Measurements from ENCODE around the gene AOPEP.
A peak's percentile ranks its signal among the peaks of the same experiment; 100 is the strongest.

The AOPEP gene

DNA sequence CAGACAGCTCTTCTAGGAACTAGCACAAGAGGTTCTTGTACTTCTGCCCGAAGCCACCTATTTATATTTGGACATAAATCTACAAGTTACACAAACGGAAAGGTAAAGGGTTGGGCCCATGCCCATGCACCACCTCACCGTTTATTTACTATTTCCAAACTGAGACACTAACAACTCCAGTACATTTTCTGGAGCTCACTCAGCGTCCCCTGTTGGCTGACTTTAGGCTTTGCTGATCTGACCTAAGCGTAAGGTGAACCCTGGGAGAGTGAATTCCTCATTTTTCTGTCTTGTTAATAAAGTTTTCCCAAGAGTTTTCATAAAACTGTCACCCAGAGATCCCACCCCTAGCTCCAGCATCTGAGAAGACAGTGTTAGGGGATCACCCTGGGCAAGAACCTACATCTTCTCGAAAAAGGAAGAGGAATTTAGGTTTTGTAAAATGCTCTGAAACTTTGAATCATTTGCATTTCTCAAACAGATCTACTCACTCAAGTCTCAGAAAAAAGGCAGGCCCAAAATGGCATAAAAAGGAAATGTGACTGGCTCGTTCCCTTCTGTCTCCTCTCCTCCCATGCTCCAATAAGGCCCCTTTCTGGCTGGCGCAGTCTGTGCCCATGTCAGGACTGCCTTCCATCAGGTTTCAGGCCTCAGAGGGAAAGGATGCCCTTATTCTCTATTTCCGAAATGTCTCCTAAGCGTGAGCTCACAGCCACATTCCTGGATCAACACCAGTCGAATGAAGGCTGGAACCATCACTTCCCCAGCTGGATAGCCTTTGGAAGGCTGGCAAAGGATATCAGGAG, 389.7 kb downstream of the AOPEP start:
- no peak for DNase-seq (ENCODE audit: low spot score)

DNA sequence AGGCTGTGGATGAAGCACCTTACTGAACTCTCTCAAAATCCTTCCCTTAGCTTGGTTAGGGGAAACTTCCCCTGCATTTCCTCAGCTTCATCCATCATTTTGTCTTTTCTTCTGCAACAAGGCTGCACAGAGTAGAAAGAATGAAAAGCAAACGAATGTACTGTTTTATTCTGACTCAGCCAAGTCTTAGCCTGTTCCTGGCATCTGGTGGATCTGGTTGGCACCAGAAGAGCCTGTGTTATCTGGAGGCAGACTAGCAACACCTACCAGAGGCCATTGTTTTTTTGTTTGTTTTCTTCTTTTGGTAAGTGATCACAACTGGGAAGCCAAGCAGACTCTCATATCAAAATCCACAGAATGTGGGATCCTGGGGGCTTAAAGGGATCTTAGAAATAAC, 390.3 kb downstream of the AOPEP start:
- no peak for DNase-seq (ENCODE audit: low spot score)

DNA sequence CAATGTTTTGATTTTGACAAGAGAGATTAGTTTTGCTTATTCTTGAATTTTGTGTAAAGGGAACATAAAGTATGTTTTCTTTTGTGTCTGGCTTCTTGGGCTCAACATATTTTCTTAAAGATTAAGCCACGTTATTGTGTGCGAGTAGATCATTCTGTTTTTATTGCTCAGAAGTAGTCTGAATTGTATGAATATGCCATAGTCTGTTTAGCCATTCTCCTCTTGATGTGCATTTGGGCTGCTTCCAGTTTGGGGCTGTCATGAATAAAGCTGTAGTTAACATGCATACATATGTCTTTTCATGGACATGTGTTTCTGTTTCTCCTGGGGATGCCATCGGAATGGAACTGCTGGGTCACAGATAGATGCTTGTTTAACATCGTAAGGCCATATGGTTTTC, 392.1 kb downstream of the AOPEP start:
- no peak for DNase-seq (ENCODE audit: low spot score)

DNA sequence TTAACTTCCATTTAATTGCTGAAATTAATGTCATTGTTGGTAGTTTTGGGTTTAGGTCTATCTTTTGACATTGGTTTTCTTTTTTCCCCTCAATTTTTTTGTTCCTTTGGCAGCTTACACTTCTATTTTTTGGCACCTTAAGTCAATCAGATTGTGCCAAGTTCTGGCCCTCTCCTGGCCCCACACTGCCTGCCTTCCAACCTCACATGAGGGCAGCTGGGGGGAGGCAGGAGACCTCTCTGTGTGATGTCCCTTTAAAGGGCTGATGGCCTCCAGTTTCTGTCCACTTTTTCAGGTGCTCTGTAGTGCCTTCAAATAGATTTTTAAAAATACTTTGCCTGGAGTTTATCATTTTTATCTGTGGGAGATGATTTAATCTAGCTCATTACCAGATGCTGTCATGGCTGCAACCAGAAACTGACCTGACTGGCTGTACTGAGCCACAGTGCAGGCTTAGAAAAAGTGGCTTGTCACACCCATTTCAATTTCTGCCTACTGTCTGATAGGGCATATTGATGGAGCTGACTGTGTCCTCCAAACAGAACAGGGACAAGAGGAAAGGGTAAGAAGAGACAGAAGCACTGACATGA, 394.4 kb downstream of the AOPEP start:
- no peak for DNase-seq (ENCODE audit: low spot score)

DNA sequence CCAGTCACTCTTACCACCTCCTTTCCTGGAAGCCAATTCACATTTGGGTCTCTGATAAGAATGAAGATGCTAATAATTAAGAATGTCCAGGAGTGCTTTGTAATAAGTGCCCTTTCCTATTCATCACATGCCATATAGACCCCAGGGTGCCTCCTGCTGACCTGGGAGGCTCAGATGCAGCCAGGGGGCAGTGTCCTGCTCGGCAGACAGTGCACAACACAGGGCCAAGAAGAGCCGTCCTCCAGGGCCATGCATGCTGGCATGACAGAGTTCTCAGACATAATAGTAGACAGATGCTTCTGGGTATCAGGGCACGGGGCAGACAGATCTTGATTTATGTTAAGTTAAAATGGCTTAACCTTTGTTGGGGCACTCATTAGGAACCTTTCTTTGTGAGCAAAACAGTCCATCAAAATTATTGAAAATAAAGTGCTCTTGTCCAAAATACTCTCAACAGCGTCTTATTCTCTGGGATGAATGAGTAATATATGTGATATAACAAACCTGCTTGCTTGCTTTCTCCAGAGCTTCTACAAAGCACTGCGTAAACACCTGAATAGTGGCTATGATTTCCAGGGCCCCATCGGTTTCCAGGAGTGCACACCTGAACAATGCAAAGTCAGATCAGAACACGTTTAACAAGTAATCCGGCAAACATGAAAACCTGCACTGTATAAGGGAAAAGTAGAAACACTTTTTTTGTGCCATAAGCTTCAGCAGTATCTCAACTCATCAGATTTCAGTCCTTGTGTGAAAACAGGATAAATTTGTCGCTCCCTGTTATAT, 398.3 kb downstream of the AOPEP start:
- DNase-seq (ENCODE audit: low spot score) = no peak

DNA sequence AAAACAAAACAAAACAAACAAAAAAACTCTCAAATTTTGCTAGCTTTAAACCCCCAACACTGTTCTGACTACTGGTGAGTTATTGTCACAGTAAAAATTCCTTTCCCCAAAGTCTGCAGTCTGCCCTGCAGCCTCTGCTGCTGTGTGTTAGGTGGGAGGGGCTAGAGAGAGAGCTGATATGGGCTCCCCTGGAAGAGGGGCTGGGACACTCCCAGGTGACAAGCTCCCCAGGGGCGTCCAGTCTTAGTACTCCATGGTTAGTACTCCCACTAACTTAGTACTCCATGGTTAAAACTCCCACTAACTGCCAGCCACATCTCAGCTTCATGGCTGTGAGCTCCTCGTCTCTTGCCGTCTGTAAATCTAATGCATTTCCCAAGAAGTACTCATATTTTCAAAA, 399.2 kb downstream of the AOPEP start:
- no peak for DNase-seq (ENCODE audit: low spot score)

GRCh38 chr9:95126739-95127138, 400.2 kb downstream of the AOPEP start:
- DNase-seq (ENCODE audit: low spot score) = no peak

DNA sequence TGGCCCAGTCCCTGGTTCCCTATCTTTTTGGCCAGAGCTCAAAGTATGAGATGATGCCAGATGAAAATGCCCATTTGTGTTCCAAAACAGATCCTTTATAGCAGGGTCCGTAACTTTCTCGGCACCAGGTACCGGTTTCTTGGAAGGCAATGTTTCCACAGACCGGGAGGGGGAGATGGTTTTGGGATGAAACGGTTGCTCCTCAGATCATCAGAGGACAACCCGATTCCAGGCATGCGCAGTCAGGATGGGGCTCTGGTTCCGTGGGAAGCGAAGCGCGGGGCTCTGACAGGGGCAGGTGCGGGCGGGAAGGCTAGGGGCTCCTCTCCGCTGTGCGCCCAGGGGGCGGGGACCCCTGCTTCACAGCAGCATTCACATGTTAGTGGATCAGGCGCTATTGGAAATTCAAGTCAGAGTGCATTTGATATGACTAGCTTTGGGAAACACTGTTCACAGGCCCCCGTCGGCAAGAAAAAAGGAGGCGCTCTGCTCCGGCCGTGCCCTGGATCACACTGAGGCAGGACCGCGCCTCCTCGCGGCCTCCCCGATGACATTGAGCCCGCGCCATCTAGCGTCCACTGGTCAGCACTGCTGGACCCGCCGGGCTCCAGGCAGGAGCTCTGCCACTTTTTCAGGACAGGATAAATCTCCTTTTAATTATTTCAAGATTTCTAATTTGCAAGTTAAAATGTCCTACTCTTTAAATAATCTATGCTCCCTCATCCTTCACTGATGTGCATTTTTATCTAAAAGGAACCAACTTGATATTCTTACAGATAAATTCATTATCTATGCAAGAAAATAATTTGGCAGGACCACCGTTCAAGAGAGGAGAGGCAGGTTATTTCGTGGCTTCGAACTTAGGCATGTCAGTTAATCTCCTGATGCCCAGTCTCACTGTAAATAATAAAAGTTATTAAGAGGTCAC, 401.0 kb downstream of the AOPEP start:
- peak; percentile 77 for DNase-seq (ENCODE audit: low spot score)

DNA sequence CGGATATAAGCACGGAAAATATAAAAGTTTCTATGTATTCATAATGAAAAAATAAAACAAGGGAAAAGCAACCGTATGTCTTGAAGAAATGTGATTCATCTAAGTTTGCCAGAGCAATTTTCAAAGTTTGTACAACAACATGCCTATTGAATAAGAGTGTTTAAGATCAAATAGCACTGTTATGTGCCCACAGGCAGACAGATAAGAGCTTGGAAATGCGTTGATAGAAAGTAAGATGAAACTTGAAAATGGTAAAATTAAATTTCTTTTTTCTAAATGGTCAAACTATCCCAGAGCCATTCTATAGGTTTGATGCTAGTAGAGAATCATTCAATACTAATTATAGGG, 401.7 kb downstream of the AOPEP start:
- DNase-seq (ENCODE audit: low spot score) = no peak

DNA sequence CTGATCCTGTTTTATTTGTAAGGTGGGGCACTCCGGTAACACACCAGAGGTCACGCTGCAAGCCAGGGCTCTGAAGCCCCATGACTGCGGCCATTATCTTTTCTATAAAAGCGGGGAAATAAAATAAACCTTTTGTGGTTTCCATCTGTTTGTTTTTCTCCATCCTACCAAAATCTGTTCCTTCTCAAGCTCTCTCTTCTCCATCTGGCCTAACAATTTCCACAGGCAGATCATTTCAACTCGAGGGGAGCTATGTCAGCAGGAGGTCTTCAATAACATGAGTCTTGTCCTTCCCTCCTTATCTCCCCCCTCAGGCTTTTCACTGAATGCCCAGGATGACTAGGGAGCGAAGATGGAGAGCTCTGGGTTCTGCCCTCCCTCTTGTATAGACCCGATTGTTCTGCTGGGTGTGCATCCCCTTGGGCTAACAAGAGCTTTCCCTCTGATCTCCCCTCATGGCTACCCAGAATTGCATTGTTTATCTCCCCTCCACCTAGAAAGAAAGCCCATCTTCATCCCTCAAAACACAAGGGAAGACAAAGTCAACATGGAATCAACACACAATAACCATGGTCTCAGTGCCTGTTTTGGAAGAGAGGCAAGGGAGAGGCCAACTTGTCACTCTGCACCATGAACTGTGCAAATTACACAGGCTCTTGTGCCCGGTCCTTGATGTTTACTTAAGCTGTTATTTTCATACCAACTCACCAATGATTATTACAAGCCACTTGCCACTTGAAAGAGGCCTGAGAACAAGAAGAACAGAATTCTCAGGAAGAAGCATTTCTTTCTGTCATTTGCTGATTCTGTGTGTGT, 403.2 kb downstream of the AOPEP start:
- no peak for DNase-seq (ENCODE audit: low spot score)

DNA sequence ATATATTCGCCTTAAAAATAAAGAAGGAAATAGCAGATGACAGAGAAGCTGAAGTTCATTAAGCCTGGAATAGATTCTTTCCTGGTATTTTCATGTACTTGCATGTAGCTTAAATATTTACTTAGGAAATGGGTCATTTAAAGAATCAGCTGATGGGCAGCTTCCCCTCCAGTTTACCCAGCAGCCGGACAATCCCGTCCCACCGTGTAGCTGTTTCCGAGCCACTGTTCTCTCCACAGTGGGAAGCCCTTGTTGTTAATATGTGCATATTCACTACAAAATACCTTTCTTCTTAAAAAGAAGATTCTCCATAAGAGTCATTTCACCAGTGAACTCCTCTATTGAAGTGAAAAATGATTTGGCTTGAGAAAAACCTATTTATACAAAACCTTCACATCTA, 404.0 kb downstream of the AOPEP start:
- no peak for DNase-seq (ENCODE audit: low spot score)

- peak; percentile 75 for DNase-seq (ENCODE audit: low spot score)
These were observed 404.8 kb downstream of the AOPEP start for GRCh38 chr9:95131023-95131943.

DNA sequence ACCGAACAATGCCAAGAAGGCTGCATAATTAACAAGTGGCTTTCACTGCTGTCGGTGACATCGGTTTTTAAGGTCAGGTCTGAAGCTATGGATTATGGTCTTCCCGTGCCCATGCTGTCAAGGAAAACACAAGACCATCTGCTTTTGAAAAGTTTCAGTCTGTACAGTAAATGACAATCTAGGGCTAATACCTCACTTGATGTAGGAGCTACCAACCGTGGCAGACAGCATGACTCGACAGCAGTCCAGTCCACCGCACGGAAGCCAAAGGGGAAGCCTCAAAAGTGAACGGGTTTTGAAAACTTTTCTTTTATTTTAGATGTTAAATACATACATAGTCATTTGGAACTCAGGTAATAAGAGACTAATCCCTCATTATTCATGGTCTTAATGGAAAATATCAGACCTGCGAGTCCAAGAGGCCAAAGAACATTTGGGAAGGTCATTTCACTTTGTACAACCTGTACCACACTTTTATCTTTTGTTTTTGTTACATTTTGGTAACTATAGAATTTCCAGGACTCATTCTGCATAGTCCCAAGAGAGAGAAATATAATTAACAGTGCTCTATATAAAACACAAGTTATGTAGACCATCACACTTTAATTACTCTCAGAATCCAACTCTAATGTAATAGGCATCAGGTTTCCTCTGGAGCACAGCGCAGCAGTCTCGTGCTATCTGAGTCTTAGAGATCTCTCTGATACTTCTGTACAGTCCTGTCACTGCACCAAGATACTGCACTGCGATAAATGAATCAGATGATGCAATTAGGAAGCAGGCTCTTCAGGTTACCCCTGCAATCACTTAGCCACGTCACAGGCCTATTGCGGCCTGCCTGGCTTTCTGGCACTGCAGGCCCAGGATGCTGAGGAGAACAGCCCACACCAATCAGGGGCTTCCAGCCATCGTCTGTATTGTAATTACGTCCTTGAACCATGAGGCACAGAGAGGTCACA, 406.1 kb downstream of the AOPEP start:
- DNase-seq (ENCODE audit: low spot score) = no peak

DNA sequence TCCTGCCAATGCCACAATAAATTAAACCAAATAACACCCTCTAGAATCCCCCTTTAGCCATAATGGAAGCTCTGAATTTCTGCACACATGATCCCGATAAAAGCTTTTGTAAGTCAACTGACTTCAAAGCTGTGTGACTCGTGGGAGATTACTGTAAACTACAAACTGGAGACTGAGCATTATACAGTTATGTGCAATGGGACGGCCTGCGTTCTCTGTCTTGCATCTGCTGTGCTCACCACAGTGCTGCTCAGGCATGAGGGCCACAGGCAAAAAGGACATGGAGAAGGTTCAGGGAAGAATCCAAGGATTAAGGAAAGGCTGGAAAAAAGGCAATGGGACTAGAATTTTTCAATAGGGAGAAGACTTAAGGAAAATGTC, 406.8 kb downstream of the AOPEP start:
- no peak for DNase-seq (ENCODE audit: low spot score)

GRCh38 chr9:95134457-95134881, 408.0 kb downstream of the AOPEP start:
- DNase-seq (ENCODE audit: low spot score) = no peak

GRCh38 chr9:95135756-95136155, 409.3 kb downstream of the AOPEP start:
- DNase-seq (ENCODE audit: low spot score) = no peak

Data from D341Med (cell line).